NB4 (cell line): ENCODE data around the gene NECAB2.

Source experiments
- POLR2A ChIP-seq: IDR thresholded peaks from 2 replicates; pipeline ENCODE4 v1.6.1; 2011; ENCODE audit warnings: mild to moderate bottlenecking; ENCODE audit not compliant: insufficient read length; ENCODE audit errors: extremely low read depth
- TF ChIP-seq, protein P1 (sequence below): IDR thresholded peaks from one replicate; pipeline ENCODE4 v1.5.1; 2012; ENCODE audit warnings: low read depth, low read length
- TF ChIP-seq, protein P2 (sequence below): IDR thresholded peaks from 2 replicates; pipeline ENCODE4 v1.6.1; 2011; ENCODE audit warnings: low read depth, low read length

DNA sequence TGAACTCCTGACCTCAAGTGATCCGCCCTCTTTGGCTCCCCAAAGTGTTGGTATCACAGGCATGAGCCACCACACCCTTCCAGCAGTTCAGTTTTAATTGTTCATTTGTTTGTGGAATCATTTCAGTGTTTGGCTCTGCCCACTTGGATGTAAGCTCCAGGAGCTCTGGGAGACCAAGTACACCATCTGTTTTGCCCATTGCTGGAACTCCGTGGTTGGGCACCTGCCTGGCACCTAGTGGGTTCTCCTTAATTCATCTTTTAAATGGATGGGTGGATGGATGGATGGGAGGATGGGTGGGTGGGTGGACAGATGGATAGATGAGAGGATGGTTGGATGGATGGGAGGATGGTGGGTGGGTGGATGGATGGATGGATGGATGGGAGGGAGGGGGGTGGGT, 953 bp upstream of the NECAB2 start:
- TF ChIP-seq, protein P1, sequence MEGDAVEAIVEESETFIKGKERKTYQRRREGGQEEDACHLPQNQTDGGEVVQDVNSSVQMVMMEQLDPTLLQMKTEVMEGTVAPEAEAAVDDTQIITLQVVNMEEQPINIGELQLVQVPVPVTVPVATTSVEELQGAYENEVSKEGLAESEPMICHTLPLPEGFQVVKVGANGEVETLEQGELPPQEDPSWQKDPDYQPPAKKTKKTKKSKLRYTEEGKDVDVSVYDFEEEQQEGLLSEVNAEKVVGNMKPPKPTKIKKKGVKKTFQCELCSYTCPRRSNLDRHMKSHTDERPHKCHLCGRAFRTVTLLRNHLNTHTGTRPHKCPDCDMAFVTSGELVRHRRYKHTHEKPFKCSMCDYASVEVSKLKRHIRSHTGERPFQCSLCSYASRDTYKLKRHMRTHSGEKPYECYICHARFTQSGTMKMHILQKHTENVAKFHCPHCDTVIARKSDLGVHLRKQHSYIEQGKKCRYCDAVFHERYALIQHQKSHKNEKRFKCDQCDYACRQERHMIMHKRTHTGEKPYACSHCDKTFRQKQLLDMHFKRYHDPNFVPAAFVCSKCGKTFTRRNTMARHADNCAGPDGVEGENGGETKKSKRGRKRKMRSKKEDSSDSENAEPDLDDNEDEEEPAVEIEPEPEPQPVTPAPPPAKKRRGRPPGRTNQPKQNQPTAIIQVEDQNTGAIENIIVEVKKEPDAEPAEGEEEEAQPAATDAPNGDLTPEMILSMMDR, result no peak
- no peak for TF ChIP-seq POLR2A
- TF ChIP-seq, protein P2, sequence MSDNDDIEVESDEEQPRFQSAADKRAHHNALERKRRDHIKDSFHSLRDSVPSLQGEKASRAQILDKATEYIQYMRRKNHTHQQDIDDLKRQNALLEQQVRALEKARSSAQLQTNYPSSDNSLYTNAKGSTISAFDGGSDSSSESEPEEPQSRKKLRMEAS, result no peak
